ENCODE results near the gene KATNB1.

The KATNB1 gene

GRCh38 chr16:57801098-57801808 lies 65.7 kb downstream of the KATNB1 start:
- no peak for TF ChIP-seq SPI1 (IDR thresholded peaks at IDR 0.05; ENCODE audit: low read depth, low read length)
- TF ChIP-seq POLR2A (IDR thresholded peaks at IDR 0.05; ENCODE audit: low read depth, low read length), result no peak
- TF ChIP-seq POLR2AphosphoS5 (IDR thresholded peaks at IDR 0.05; ENCODE audit: low read depth, low read length), result no peak
- TF ChIP-seq TAF1 (IDR thresholded peaks at IDR 0.05; ENCODE audit: low read depth, low read length), result no peak
- TF ChIP-seq PAX5 (IDR thresholded peaks at IDR 0.05; ENCODE audit: insufficient read depth, low read length, severe bottlenecking), result no peak
- TF ChIP-seq POU2F2 (IDR thresholded peaks at IDR 0.05; ENCODE audit: low read depth, low read length), result no peak
- DNase-seq (ENCODE audit: insufficient read length, low spot score) (no peak), FAIRE-seq (no peak)

- TF ChIP-seq POU2F2 (IDR thresholded peaks at IDR 0.05; ENCODE audit: low read depth, low read length), result no peak
- no peak for TF ChIP-seq PAX5 (IDR thresholded peaks at IDR 0.05; ENCODE audit: insufficient read depth, low read length, severe bottlenecking)
- no peak for TF ChIP-seq POLR2A (IDR thresholded peaks at IDR 0.05; ENCODE audit: low read depth, low read length)
- TF ChIP-seq POLR2AphosphoS5 (IDR thresholded peaks at IDR 0.05; ENCODE audit: low read depth, low read length), result no peak
- no peak for TF ChIP-seq SPI1 (IDR thresholded peaks at IDR 0.05; ENCODE audit: low read depth, low read length)
- TF ChIP-seq TAF1 (IDR thresholded peaks at IDR 0.05; ENCODE audit: low read depth, low read length), result no peak
- DNase-seq (ENCODE audit: insufficient read length, low spot score) (no peak), FAIRE-seq (no peak)
These were observed 66.3 kb downstream of the KATNB1 start for GRCh38 chr16:57801809-57802340.

GRCh38 chr16:57802341-57803133 lies 67.0 kb downstream of the KATNB1 start, which contains the start of gene KIFC3:
KIFC3 (minus strand) TSS chr16:57802491; CDS start chr16:57798243, 4,248 bp downstream.
- DNase-seq (ENCODE audit: insufficient read length, low spot score), result peak; percentile 52
- TF ChIP-seq POU2F2 (IDR thresholded peaks at IDR 0.05; ENCODE audit: low read depth, low read length) (no peak), PAX5 (IDR thresholded peaks at IDR 0.05; ENCODE audit: insufficient read depth, low read length, severe bottlenecking) (no peak), POLR2A (IDR thresholded peaks at IDR 0.05; ENCODE audit: low read depth, low read length) (no peak), SPI1 (IDR thresholded peaks at IDR 0.05; ENCODE audit: low read depth, low read length) (no peak), TAF1 (IDR thresholded peaks at IDR 0.05; ENCODE audit: low read depth, low read length) (no peak)
- FAIRE-seq, result no peak

- TF ChIP-seq POU2F2 (IDR thresholded peaks at IDR 0.05; ENCODE audit: low read depth, low read length) (no peak), TAF1 (IDR thresholded peaks at IDR 0.05; ENCODE audit: low read depth, low read length) (no peak), SPI1 (IDR thresholded peaks at IDR 0.05; ENCODE audit: low read depth, low read length) (no peak), PAX5 (IDR thresholded peaks at IDR 0.05; ENCODE audit: insufficient read depth, low read length, severe bottlenecking) (no peak), POLR2A (IDR thresholded peaks at IDR 0.05; ENCODE audit: low read depth, low read length) (no peak)
- FAIRE-seq (no peak), DNase-seq (ENCODE audit: insufficient read length, low spot score) (no peak)
These were observed 67.8 kb downstream of the KATNB1 start for GRCh38 chr16:57803134-57803990.

GRCh38 chr16:57804111-57804837 lies 68.7 kb downstream of the KATNB1 start:
- TF ChIP-seq POLR2AphosphoS5 (IDR thresholded peaks at IDR 0.05; ENCODE audit: low read depth, low read length), result no peak
- no peak for TF ChIP-seq PAX5 (IDR thresholded peaks at IDR 0.05; ENCODE audit: insufficient read depth, low read length, severe bottlenecking)
- TF ChIP-seq TAF1 (IDR thresholded peaks at IDR 0.05; ENCODE audit: low read depth, low read length), result no peak
- TF ChIP-seq POU2F2 (IDR thresholded peaks at IDR 0.05; ENCODE audit: low read depth, low read length), result no peak
- TF ChIP-seq SPI1 (IDR thresholded peaks at IDR 0.05; ENCODE audit: low read depth, low read length), result no peak
- TF ChIP-seq POLR2A (IDR thresholded peaks at IDR 0.05; ENCODE audit: low read depth, low read length), result no peak
- no peak for FAIRE-seq
- no peak for DNase-seq (ENCODE audit: insufficient read length, low spot score)

- FAIRE-seq (no peak), DNase-seq (ENCODE audit: insufficient read length, low spot score) (no peak)
- TF ChIP-seq TAF1 (IDR thresholded peaks at IDR 0.05; ENCODE audit: low read depth, low read length) (no peak), POU2F2 (IDR thresholded peaks at IDR 0.05; ENCODE audit: low read depth, low read length) (no peak), PAX5 (IDR thresholded peaks at IDR 0.05; ENCODE audit: insufficient read depth, low read length, severe bottlenecking) (no peak), SPI1 (IDR thresholded peaks at IDR 0.05; ENCODE audit: low read depth, low read length) (no peak), POLR2A (IDR thresholded peaks at IDR 0.05; ENCODE audit: low read depth, low read length) (no peak), POLR2AphosphoS5 (IDR thresholded peaks at IDR 0.05; ENCODE audit: low read depth, low read length) (no peak)
These were observed 69.6 kb downstream of the KATNB1 start for GRCh38 chr16:57805176-57805575.

Data from GM12891 (cell line).